OCI-LY7 (cell line): ENCODE data around the gene GMDS. TPM values are rescaled to one million over a fixed set of nuclear protein-coding genes. Genes with fewer than 3 reads are reported as not detected.

Experiments
- BruUV-seq: library from RNA; stranded (reverse); fragments of 400-500 nt; replicated peaks from 2 replicates; lab custom pipeline; 2021; lab: Mats Ljungman, UMichigan
- CTCF ChIA-PET: fragments of 300-600 bp; sonication (Branson Sonifier 250); formaldehyde crosslinking; loops from one replicate; lab custom pipeline; 2022; ENCODE audit warnings: antibody characterized with exemption; ENCODE audit not compliant: unreplicated experiment; lab: Charles Lee
- POLR2A ChIA-PET: fragments of 300-600 bp; sonication (Branson Sonifier 250); formaldehyde crosslinking; loops from one replicate; lab custom pipeline; 2022; ENCODE audit warnings: antibody characterized with exemption; lab: Charles Lee
- DNase-seq: peaks from one replicate; pipeline ENCODE4 v3.0.0-alpha.2; 2015; ENCODE audit warnings: low spot score
- H2AFZ ChIP-seq: fragments of 200-600 bp; sonication (generic), shearing (Covaris generic); 2 replicates; pipeline ENCODE4 v1.6.1; 2014; ENCODE audit warnings: mild to moderate bottlenecking, antibody characterized with exemption, low read length, moderate library complexity
- H3K27ac ChIP-seq: fragments of 200-600 bp; sonication (generic); 2 replicates; pipeline ENCODE4 v1.5.1; 2014; ENCODE audit warnings: mixed run types, low read depth, mild to moderate bottlenecking, moderate library complexity, low read length, inconsistent platforms; ENCODE audit not compliant: poor library complexity, severe bottlenecking
- H3K36me3 ChIP-seq: fragments of 200-600 bp; sonication (generic); 2 replicates; pipeline ENCODE4 v1.6.1; 2014; ENCODE audit warnings: mild to moderate bottlenecking, antibody characterized with exemption, low read length, moderate library complexity, mixed read lengths; ENCODE audit not compliant: insufficient read depth
- H3K4me1 ChIP-seq: fragments of 200-600 bp; sonication (generic); 2 replicates; pipeline ENCODE4 v1.5.1; 2014; ENCODE audit warnings: mild to moderate bottlenecking, low read length; ENCODE audit not compliant: insufficient read depth, poor library complexity, severe bottlenecking
- H3K4me2 ChIP-seq: fragments of 200-600 bp; sonication (generic); 2 replicates; pipeline ENCODE4 v1.6.1; 2014; ENCODE audit warnings: mild to moderate bottlenecking, low read length
- H3K4me3 ChIP-seq: fragments of 200-600 bp; sonication (generic); 2 replicates; pipeline ENCODE4 v1.5.1; 2014; ENCODE audit warnings: mild to moderate bottlenecking, low read depth, low read length; ENCODE audit not compliant: poor library complexity, severe bottlenecking
- H3K79me2 ChIP-seq: fragments of 200-600 bp; sonication (generic); 2 replicates; pipeline ENCODE4 v1.6.1; 2016; ENCODE audit warnings: low read depth, mild to moderate bottlenecking, low read length, moderate library complexity, mixed read lengths; ENCODE audit not compliant: insufficient read depth
- H3K9me2 ChIP-seq: fragments of 200-600 bp; sonication (generic); 2 replicates; pipeline ENCODE4 v1.6.1; 2016; ENCODE audit warnings: mild to moderate bottlenecking, low read length, mixed read lengths; ENCODE audit not compliant: insufficient read depth
- H3K9me3 ChIP-seq: fragments of 200-600 bp; sonication (generic); 2 replicates; pipeline ENCODE4 v1.6.1; 2014; ENCODE audit warnings: mild to moderate bottlenecking, mixed run types, low read length, mixed read lengths
- H4K20me1 ChIP-seq: fragments of 200-600 bp; sonication (generic); 2 replicates; pipeline ENCODE4 v1.6.1; 2014; ENCODE audit warnings: mild to moderate bottlenecking, antibody characterized with exemption, low read length, moderate library complexity, mixed read lengths; ENCODE audit not compliant: insufficient read depth
- EZH2phosphoT487 ChIP-seq: fragments of 200-600 bp; sonication (generic); IDR thresholded peaks from 2 replicates; pipeline ENCODE4 v1.6.1; 2018; ENCODE audit warnings: low read depth, borderline replicate concordance, mild to moderate bottlenecking, mixed run types, antibody characterized with exemption, low read length, moderate library complexity, mixed read lengths
- intact Hi-C: fragments of 100-400 bp; cut with micrococcal nuclease; formaldehyde crosslinking; loops from one replicate; pipeline ENCODE4 v1.10.0; 2022; ENCODE audit not compliant: unreplicated experiment
- total RNA-seq, 2 experiments: library from RNA; depleted of rRNA in 1 of 2; stranded (reverse); fragments of >200 nt in 1 of 2; shearing (Covaris generic) in 1 of 2; gene quantifications; 2 replicates each; pipeline ENCODE4 v1.2.3, GENCODE V29; 2014 to 2022
- TF ChIP-seq, protein P1 (sequence below): fragments of 200-600 bp; sonication (generic); conservative IDR thresholded peaks from 2 replicates; pipeline ENCODE4 v1.5.1; 2014; ENCODE audit warnings: mild to moderate bottlenecking, antibody characterized with exemption, low read length, moderate library complexity, mixed read lengths

Gene GMDS
- total RNA-seq, 2 experiments from 2014 or later = 9.9 to 26.8 TPM

DNA sequence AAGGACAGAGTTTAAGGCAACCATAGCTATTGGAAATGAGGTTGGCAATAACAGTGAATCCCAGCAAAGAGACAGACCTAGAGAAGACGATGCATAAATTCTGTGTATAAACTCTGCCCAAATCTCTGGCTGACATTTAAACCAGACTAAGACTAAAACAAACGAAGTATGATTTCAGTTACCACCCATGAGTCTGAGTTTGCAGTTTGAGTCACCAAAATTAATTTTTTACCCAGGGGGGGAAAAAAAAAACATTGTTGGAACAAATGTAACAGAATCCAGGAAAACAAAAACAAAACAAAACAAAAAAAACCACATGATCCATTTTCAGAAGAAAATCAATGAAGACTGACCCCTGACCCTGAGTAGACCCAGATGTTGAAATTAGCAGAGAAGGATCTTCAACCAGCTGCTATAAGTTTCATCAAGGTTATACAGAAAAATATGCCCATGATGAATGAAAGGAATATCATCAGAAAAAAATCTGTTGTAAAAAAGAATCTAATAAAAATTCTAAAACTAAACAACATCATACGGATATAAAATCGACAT is 190.8 kb downstream of the GMDS start:
- Histone ChIP-seq H3K9me3 (no peaks in the 10 kb centered on the region), H3K27ac (no peak overlapping the region), H3K4me3 (no peak overlapping the region), H2AFZ (no peak overlapping the region), H3K9me2 (no peaks in the 10 kb centered on the region), H3K4me2 (no peak overlapping the region), H3K79me2 (no peaks in the 10 kb centered on the region), H4K20me1 (peaks cover 7% of the 10 kb centered on the region), H3K4me1 (no peaks in the 10 kb centered on the region), H3K36me3 (no peaks in the 10 kb centered on the region)
- BruUV-seq = no TSS peak
- intact Hi-C loops = no loop called here
- TF ChIP-seq, protein P1, sequence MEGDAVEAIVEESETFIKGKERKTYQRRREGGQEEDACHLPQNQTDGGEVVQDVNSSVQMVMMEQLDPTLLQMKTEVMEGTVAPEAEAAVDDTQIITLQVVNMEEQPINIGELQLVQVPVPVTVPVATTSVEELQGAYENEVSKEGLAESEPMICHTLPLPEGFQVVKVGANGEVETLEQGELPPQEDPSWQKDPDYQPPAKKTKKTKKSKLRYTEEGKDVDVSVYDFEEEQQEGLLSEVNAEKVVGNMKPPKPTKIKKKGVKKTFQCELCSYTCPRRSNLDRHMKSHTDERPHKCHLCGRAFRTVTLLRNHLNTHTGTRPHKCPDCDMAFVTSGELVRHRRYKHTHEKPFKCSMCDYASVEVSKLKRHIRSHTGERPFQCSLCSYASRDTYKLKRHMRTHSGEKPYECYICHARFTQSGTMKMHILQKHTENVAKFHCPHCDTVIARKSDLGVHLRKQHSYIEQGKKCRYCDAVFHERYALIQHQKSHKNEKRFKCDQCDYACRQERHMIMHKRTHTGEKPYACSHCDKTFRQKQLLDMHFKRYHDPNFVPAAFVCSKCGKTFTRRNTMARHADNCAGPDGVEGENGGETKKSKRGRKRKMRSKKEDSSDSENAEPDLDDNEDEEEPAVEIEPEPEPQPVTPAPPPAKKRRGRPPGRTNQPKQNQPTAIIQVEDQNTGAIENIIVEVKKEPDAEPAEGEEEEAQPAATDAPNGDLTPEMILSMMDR = no peak
- no peak for TF ChIP-seq EZH2phosphoT487
- POLR2A ChIA-PET = no interaction called here
- CTCF ChIA-PET = no interaction called here
- no peak for DNase-seq

GRCh38 chr6:2053691-2054090 is 191.7 kb downstream of the GMDS start:
- no peak for DNase-seq
- CTCF ChIA-PET = no interaction called here
- Histone ChIP-seq H3K4me3 (no peak overlapping the region), H3K27ac (no peak overlapping the region), H2AFZ (no peak overlapping the region), H3K4me2 (no peak overlapping the region), H3K9me2 (no peaks in the 10 kb centered on the region), H3K36me3 (no peaks in the 10 kb centered on the region), H3K9me3 (no peaks in the 10 kb centered on the region), H3K79me2 (no peaks in the 10 kb centered on the region), H4K20me1 (peaks cover 7% of the 10 kb centered on the region), H3K4me1 (no peaks in the 10 kb centered on the region)
- TF ChIP-seq, protein P1 = no peak
- TF ChIP-seq EZH2phosphoT487 = no peak
- BruUV-seq = no TSS peak
- intact Hi-C loops = no loop called here
- POLR2A ChIA-PET = no interaction called here

DNA sequence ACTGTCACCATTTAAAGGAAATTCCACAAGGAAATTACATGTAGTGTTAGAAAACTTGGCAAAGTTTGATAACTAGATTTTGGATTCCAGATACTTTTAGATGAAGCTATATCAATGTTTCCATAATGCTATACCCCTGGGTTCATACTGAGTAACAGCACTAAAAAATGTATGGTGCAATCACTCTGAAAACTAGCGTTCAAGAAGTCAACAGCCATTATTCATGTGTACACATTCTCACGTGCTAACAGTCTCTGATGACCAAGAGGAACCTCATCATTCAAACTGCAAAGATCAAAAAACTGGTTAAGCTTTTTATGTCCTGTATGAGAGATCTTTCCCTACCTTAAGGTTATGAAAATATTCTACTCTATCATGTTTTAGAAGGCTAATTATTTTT is 197.6 kb downstream of the GMDS start:
- Histone ChIP-seq H3K79me2 (no peaks in the 10 kb centered on the region), H3K4me3 (no peak overlapping the region), H3K27ac (no peak overlapping the region), H3K36me3 (no peaks in the 10 kb centered on the region), H2AFZ (no peak overlapping the region), H3K4me2 (no peak overlapping the region), H3K9me2 (no peaks in the 10 kb centered on the region), H4K20me1 (no peaks in the 10 kb centered on the region), H3K4me1 (no peaks in the 10 kb centered on the region), H3K9me3 (no peaks in the 10 kb centered on the region)
- no TSS peak for BruUV-seq
- DNase-seq = no peak
- intact Hi-C loops = no loop called here
- no peak for TF ChIP-seq EZH2phosphoT487
- TF ChIP-seq, protein P1 = no peak
- ChIA-PET POLR2A (no interaction called here), CTCF (no interaction called here)
